ENCODE results near the gene RAB27A. TPM values are rescaled to one million over a fixed set of nuclear protein-coding genes. Genes with fewer than 3 reads are reported as not detected.
A peak's percentile ranks its signal among the peaks of the same experiment; 100 is the strongest.

The RAB27A gene
- total and polyA plus RNA-seq, 9 of the 15 experiments (the other 6 are each of a cell fraction or from before 2014, with no cell fraction given): 31.5 to 171 (median 80.4) TPM

- no peak for TF ChIP-seq ZBTB11 (CRISPR knock-in tag; IDR thresholded peaks at IDR 0.05)
- peak; percentile 84; the same call in 1 of the 2 replicates for TF ChIP-seq CBX1 (IDR thresholded peaks at IDR 0.05; ENCODE audit: low read depth)
- TF ChIP-seq SIX5 (IDR thresholded peaks at IDR 0.05; ENCODE audit: borderline replicate concordance in 1 of 2, insufficient read depth in 1 of 2, low read depth in 1 of 2, low read length in 2 of 2): no peak
- no peak for TF ChIP-seq CBFB (CRISPR knock-in tag; IDR thresholded peaks at IDR 0.05)
- 0 out of 2 replicates have a peak, but pooled peaks have one; percentile 8 for TF ChIP-seq FOSL1 (tag; conservative IDR thresholded peaks at IDR 0.05)
- peak; percentile 19 for TF ChIP-seq TAF1 (IDR thresholded peaks at IDR 0.05; ENCODE audit: control insufficient read depth, extremely low read depth, insufficient read depth, low read length, severe bottlenecking)
- no peak for TF ChIP-seq TFAP4 (CRISPR knock-in tag; IDR thresholded peaks at IDR 0.05; ENCODE audit: borderline replicate concordance)
- no peak for TF ChIP-seq ZNF518B (CRISPR knock-in tag; IDR thresholded peaks at IDR 0.05)
- no peak for TF ChIP-seq ZFP1 (CRISPR knock-in tag; IDR thresholded peaks at IDR 0.05)
- no peak for TF ChIP-seq BCL6 (CRISPR knock-in tag; IDR thresholded peaks at IDR 0.05)
- no peak for TF ChIP-seq ATF3 (IDR thresholded peaks at IDR 0.05)
- TF ChIP-seq ATF3 (CRISPR knock-in tag; conservative IDR thresholded peaks at IDR 0.05): no peak
- TF ChIP-seq ATF1 (CRISPR knock-in tag; IDR thresholded peaks at IDR 0.05): no peak
- peak; percentile 63 for TF ChIP-seq ATF1 (tag; IDR thresholded peaks at IDR 0.05)
- TF ChIP-seq ARID3A (IDR thresholded peaks at IDR 0.05; ENCODE audit: borderline replicate concordance, low read depth, low read length): no peak
These were observed 30.1 kb upstream of the RAB27A start (continued) for GRCh38 chr15:55319537-55320237.
